ENCODE data around the gene TP63. TPM values are rescaled to one million over a fixed set of nuclear protein-coding genes. Genes with fewer than 3 reads are reported as not detected.

TP63 gene
- total RNA-seq, 1 donor from 2014 or later, result 1.1 TPM

- no peaks in the 10 kb centered on the region for H3K9me3 ChIP-seq (ENCODE audit: insufficient read depth, low read depth, low read length)
- no peak overlapping the region for H2AFZ ChIP-seq (ENCODE audit: low read depth, low read length)
- H3K4me2 ChIP-seq (ENCODE audit: low read length), result no peak overlapping the region
- H3K9ac ChIP-seq (ENCODE audit: low read length), result no peak overlapping the region
- no peaks in the 10 kb centered on the region for H3K79me2 ChIP-seq (ENCODE audit: insufficient read depth, low read length)
- Mint-ChIP-seq H3K4me3 (ENCODE audit: unreplicated experiment) (no peak overlapping the region), H3K27ac (ENCODE audit: unreplicated experiment) (no peak overlapping the region), H3K27me3 (ENCODE audit: low read depth, unreplicated experiment) (no peaks in the 10 kb centered on the region), H3K36me3 (ENCODE audit: low read depth, unreplicated experiment) (no peaks in the 10 kb centered on the region), H3K9me3 (ENCODE audit: unreplicated experiment) (peaks cover 2% of the 10 kb centered on the region), H3K4me1 (ENCODE audit: low read depth, unreplicated experiment) (peaks cover 6% of the 10 kb centered on the region)
- no peaks in the 10 kb centered on the region for H3K27me3 ChIP-seq (ENCODE audit: insufficient read depth, low read length)
- FAIRE-seq (no peak), DNase-seq (ENCODE audit: low read depth) (no peak)
- H4K20me1 ChIP-seq (ENCODE audit: insufficient read depth, low read length), result no peaks in the 10 kb centered on the region
- TF ChIP-seq EZH2 (IDR thresholded peaks at IDR 0.05; ENCODE audit: insufficient read depth, low read length) (no peak), CTCF (IDR thresholded peaks at IDR 0.05; ENCODE audit: insufficient read depth, low read depth, low read length) (no peak)
- H3K4me1 ChIP-seq (ENCODE audit: insufficient read depth, low read length), result no peaks in the 10 kb centered on the region
- no peak overlapping the region for H3K27ac ChIP-seq (ENCODE audit: low read depth, low read length)
- H3K36me3 ChIP-seq (ENCODE audit: insufficient read depth, low read length), result no peaks in the 10 kb centered on the region
- no peak overlapping the region for H3K4me3 ChIP-seq (ENCODE audit: insufficient read depth, low read depth, low read length)
These were observed 95.1 kb downstream of the TP63 start for GRCh38 chr3:189726277-189726676.

DNA sequence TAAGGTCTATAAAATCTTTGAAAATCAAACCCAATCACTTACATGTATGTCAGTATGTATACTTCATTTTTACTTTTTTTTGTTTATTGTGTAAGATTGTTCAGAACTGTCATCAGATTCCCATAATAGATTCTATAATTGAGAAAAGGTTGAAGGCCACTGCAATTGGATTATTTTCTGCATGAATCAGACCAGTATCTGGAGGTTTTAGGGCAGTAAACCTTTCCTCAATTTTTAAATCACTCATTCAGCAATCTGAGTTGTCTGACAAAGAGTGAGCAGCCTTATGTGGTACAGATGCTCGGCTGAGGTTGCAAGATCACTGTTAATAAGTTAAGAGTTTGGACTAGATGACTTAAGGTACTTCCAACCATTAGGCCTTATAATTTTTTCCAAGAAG lies 96.0 kb downstream of the TP63 start:
- FAIRE-seq, result no peak
- no peak overlapping the region for H3K27ac Mint-ChIP-seq (ENCODE audit: unreplicated experiment)

More for the DNA sequence above, 96.0 kb downstream of the TP63 start:
- Mint-ChIP-seq H3K27me3 (ENCODE audit: low read depth, unreplicated experiment) (no peaks in the 10 kb centered on the region), H3K36me3 (ENCODE audit: low read depth, unreplicated experiment) (no peaks in the 10 kb centered on the region), H3K9me3 (ENCODE audit: unreplicated experiment) (peaks cover 2% of the 10 kb centered on the region), H3K4me3 (ENCODE audit: unreplicated experiment) (no peak overlapping the region), H3K4me1 (ENCODE audit: low read depth, unreplicated experiment) (peaks cover under 1% of the 10 kb centered on the region)
- Histone ChIP-seq H3K79me2 (ENCODE audit: insufficient read depth, low read length) (no peaks in the 10 kb centered on the region), H2AFZ (ENCODE audit: low read depth, low read length) (no peak overlapping the region), H3K9me3 (ENCODE audit: insufficient read depth, low read depth, low read length) (no peaks in the 10 kb centered on the region), H3K9ac (ENCODE audit: low read length) (no peak overlapping the region), H3K4me1 (ENCODE audit: insufficient read depth, low read length) (no peaks in the 10 kb centered on the region), H3K36me3 (ENCODE audit: insufficient read depth, low read length) (no peaks in the 10 kb centered on the region), H3K4me2 (ENCODE audit: low read length) (no peak overlapping the region), H3K27ac (ENCODE audit: low read depth, low read length) (no peak overlapping the region), H3K4me3 (ENCODE audit: insufficient read depth, low read depth, low read length) (no peak overlapping the region), H4K20me1 (ENCODE audit: insufficient read depth, low read length) (no peaks in the 10 kb centered on the region), H3K27me3 (ENCODE audit: insufficient read depth, low read length) (no peaks in the 10 kb centered on the region)
- no peak for DNase-seq (ENCODE audit: low read depth)
- TF ChIP-seq CTCF (IDR thresholded peaks at IDR 0.05; ENCODE audit: insufficient read depth, low read depth, low read length) (no peak), EZH2 (IDR thresholded peaks at IDR 0.05; ENCODE audit: insufficient read depth, low read length) (no peak)

Measured in astrocyte (in vitro differentiated cells and primary cell).